A673 (cell line): ENCODE results near the gene PNPLA5. TPM values are rescaled to one million over a fixed set of nuclear protein-coding genes. Genes with fewer than 3 reads are reported as not detected.

Experiments used
- BruUV-seq: library from RNA; stranded (reverse); fragments of 400-500 nt; replicated peaks from 2 replicates; lab custom pipeline; 2021; lab: Mats Ljungman, UMichigan
- CTCF ChIA-PET: fragments of 300-600 bp; sonication (Branson Sonifier 250); formaldehyde crosslinking; loops from one replicate; lab custom pipeline; 2022; ENCODE audit warnings: antibody characterized with exemption; lab: Charles Lee
- POLR2A ChIA-PET: fragments of 300-600 bp; sonication (Branson Sonifier 250); formaldehyde crosslinking; loops from one replicate; lab custom pipeline; 2022; ENCODE audit warnings: antibody characterized with exemption; ENCODE audit not compliant: low non-redundant PET; lab: Charles Lee
- DNase-seq: peaks from one replicate; pipeline ENCODE4 v3.0.0-alpha.2; 2015; ENCODE audit warnings: low spot score
- H3K27ac ChIP-seq: fragments of 200-600 bp; sonication (generic); 2 replicates; pipeline ENCODE4 v1.5.1; 2016; ENCODE audit warnings: mixed run types, low read depth, mild to moderate bottlenecking, mixed read lengths, antibody characterized with exemption, low read length; ENCODE audit not compliant: poor library complexity, severe bottlenecking
- H3K27me3 ChIP-seq: fragments of 200-600 bp; sonication (generic); replicated peaks from 2 replicates; pipeline ENCODE4 v1.6.1; 2017; ENCODE audit warnings: mixed run types, low read depth, mild to moderate bottlenecking, mixed read lengths, antibody characterized with exemption, low read length; ENCODE audit not compliant: insufficient read depth, poor library complexity
- H3K36me3 ChIP-seq: fragments of 200-600 bp; sonication (generic); 2 replicates; pipeline ENCODE4 v1.6.1; 2016; ENCODE audit warnings: mixed run types, mild to moderate bottlenecking, mixed read lengths, antibody characterized with exemption, low read length; ENCODE audit not compliant: insufficient read depth, poor library complexity, severe bottlenecking
- H3K4me1 ChIP-seq: fragments of 200-600 bp; sonication (generic); 2 replicates; pipeline ENCODE4 v1.6.1; 2017; ENCODE audit warnings: mixed run types, mild to moderate bottlenecking, mixed read lengths, antibody characterized with exemption, low read length; ENCODE audit not compliant: insufficient read depth, poor library complexity, severe bottlenecking
- H3K4me3 ChIP-seq: fragments of 200-600 bp; sonication (generic); 2 replicates; pipeline ENCODE4 v1.5.1; 2016; ENCODE audit warnings: low read depth, mixed run types, mild to moderate bottlenecking, mixed read lengths, low read length; ENCODE audit not compliant: poor library complexity, severe bottlenecking
- H3K9me3 ChIP-seq: fragments of 200-600 bp; sonication (generic); 2 replicates; pipeline ENCODE4 v1.6.1; 2016; ENCODE audit warnings: mixed run types, low read depth, mild to moderate bottlenecking, mixed read lengths, antibody characterized with exemption, low read length; ENCODE audit not compliant: poor library complexity, severe bottlenecking
- EZH2 ChIP-seq: fragments of 200-600 bp; sonication (generic); IDR thresholded peaks from 2 replicates; pipeline ENCODE4 v1.6.1; 2017; ENCODE audit warnings: borderline replicate concordance, low read depth, mild to moderate bottlenecking, mixed read lengths, antibody characterized with exemption, low read length; ENCODE audit not compliant: poor library complexity, severe bottlenecking
- intact Hi-C: fragments of 100-400 bp; cut with micrococcal nuclease; formaldehyde crosslinking; loops from one replicate; pipeline ENCODE4 v1.10.0; 2022; ENCODE audit not compliant: unreplicated experiment
- total RNA-seq: library from RNA; stranded (reverse); gene quantifications from 2 replicates; pipeline ENCODE4 v1.2.3, GENCODE V29; 2021
- TF ChIP-seq, protein P1 (sequence below): fragments of 300-800, 200-600 bp; sonication (generic); conservative IDR thresholded peaks from 2 replicates; pipeline ENCODE4 v1.5.1; 2017; ENCODE audit warnings: low read depth, mild to moderate bottlenecking, antibody characterized with exemption, low read length, moderate library complexity, mixed read lengths

The PNPLA5 gene
- total RNA-seq, 1 experiment from 2014 or later: not detected

GRCh38 chr22:43885786-43886185 lies 6.0 kb downstream of the PNPLA5 start:
- Histone ChIP-seq H3K27me3 (peaks cover 31% of the 10 kb centered on the region), H3K36me3 (no peaks in the 10 kb centered on the region), H3K27ac (no peak overlapping the region), H3K4me1 (no peaks in the 10 kb centered on the region), H3K4me3 (no peak overlapping the region), H3K9me3 (no peaks in the 10 kb centered on the region)
- POLR2A ChIA-PET: no interaction called here
- BruUV-seq: no TSS peak
- intact Hi-C loops: loop anchor here (5.0 kb wide), 1 partner anchor 498 kb away; no protein-coding TSS in a partner anchor
- TF ChIP-seq EZH2: no peak
- TF ChIP-seq, protein P1, sequence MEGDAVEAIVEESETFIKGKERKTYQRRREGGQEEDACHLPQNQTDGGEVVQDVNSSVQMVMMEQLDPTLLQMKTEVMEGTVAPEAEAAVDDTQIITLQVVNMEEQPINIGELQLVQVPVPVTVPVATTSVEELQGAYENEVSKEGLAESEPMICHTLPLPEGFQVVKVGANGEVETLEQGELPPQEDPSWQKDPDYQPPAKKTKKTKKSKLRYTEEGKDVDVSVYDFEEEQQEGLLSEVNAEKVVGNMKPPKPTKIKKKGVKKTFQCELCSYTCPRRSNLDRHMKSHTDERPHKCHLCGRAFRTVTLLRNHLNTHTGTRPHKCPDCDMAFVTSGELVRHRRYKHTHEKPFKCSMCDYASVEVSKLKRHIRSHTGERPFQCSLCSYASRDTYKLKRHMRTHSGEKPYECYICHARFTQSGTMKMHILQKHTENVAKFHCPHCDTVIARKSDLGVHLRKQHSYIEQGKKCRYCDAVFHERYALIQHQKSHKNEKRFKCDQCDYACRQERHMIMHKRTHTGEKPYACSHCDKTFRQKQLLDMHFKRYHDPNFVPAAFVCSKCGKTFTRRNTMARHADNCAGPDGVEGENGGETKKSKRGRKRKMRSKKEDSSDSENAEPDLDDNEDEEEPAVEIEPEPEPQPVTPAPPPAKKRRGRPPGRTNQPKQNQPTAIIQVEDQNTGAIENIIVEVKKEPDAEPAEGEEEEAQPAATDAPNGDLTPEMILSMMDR: no peak
- no peak for DNase-seq
- CTCF ChIA-PET: interaction anchor here (0.6 kb wide), 2 partner anchors 18 to 222 kb away, joined by 5 to 12 read pairs; no protein-coding TSS in a partner anchor

- CTCF ChIA-PET: interaction anchor here (0.6 to 1.3 kb wide), 6 partner anchors 11 to 223 kb away, joined by 3 to 12 read pairs (median 5); no protein-coding TSS in a partner anchor
- no TSS peak for BruUV-seq
- POLR2A ChIA-PET: no interaction called here
Measured at GRCh38 chr22:43885319-43885671, 6.5 kb downstream of the PNPLA5 start.

GRCh38 chr22:43884600-43885318 lies 7.1 kb downstream of the PNPLA5 start:
- Histone ChIP-seq H3K4me3 (no peak overlapping the region), H3K27me3 (peaks cover 23% of the 10 kb centered on the region), H3K4me1 (no peaks in the 10 kb centered on the region), H3K9me3 (no peaks in the 10 kb centered on the region), H3K36me3 (no peaks in the 10 kb centered on the region), H3K27ac (no peak overlapping the region)
- ChIA-PET POLR2A (no interaction called here), CTCF (interaction anchor here (0.6 to 1.3 kb wide), 8 partner anchors 12 to 681 kb away, joined by 3 to 12 read pairs (median 4); partner anchors contain the start of gene SULT4A1)
- BruUV-seq: no TSS peak
- TF ChIP-seq EZH2: no peak
- TF ChIP-seq, protein P1: peak; percentile 85
- DNase-seq: peak; percentile 72
- intact Hi-C loops: loop anchor here (5.0 kb wide), 2 partner anchors 63 to 497 kb away; no protein-coding TSS in a partner anchor

More at GRCh38 chr22:43885319-43885671, 6.5 kb downstream of the PNPLA5 start:
- no peaks in the 10 kb centered on the region for H3K9me3 ChIP-seq
- TF ChIP-seq, protein P1: 0 out of 2 replicates have a peak, but pooled peaks have one; percentile 3
- TF ChIP-seq EZH2: no peak
- no peak overlapping the region for H3K4me3 ChIP-seq
- peaks cover 27% of the 10 kb centered on the region for H3K27me3 ChIP-seq
- H3K4me1 ChIP-seq: no peaks in the 10 kb centered on the region
- DNase-seq: no peak
- intact Hi-C loops: loop anchor here (5.0 kb wide), 1 partner anchor 498 kb away; no protein-coding TSS in a partner anchor
- H3K27ac ChIP-seq: no peak overlapping the region
- no peaks in the 10 kb centered on the region for H3K36me3 ChIP-seq
